ENCODE results near the gene LRP8. TPM values are rescaled to one million over a fixed set of nuclear protein-coding genes. Genes with fewer than 3 reads are reported as not detected.

LRP8 gene
- total RNA-seq, 1 experiment from 2014 or later: 56.3 TPM

- H3K27me3 ChIP-seq (ENCODE audit: insufficient read depth, low read length): no peaks in the 10 kb centered on the region
- CTCF ChIA-PET: no interaction called here
- H3K4me3 ChIP-seq (replicated peaks in 1 of 2; ENCODE audit: low read depth in 1 of 2, low read length in 2 of 2): no peak overlapping the region
- POLR2A ChIA-PET: no interaction called here
- H3K9ac ChIP-seq (ENCODE audit: low read length): no peak overlapping the region
- H2AFZ ChIP-seq (ENCODE audit: low read depth, low read length, poor library complexity, severe bottlenecking): no peak overlapping the region
- DNase-seq (ENCODE audit: low read depth, low spot score): no peak
- no peak for ATAC-seq
- intact Hi-C loops (cut with micrococcal nuclease): no loop called here
- no peaks in the 10 kb centered on the region for H3K9me3 ChIP-seq (ENCODE audit: control insufficient read depth in 1 of 2, insufficient read depth in 1 of 2, low read depth in 1 of 2, low read length in 2 of 2)
- RAD21 ChIA-PET (ENCODE audit: low non-redundant PET in 1 of 2, low total read pairs in 2 of 2, uncharacterized antibody in 2 of 2, unreplicated experiment in 2 of 2): no interaction called here
- peaks cover 8 to 18% of the 10 kb centered on the region in 2 experiments for H3K4me1 ChIP-seq (ENCODE audit: control insufficient read depth in 1 of 2, insufficient read depth in 2 of 2, low read length in 2 of 2)
- no peak overlapping the region for H3K4me2 ChIP-seq (ENCODE audit: low read length)
- no peak overlapping the region for H3K27ac ChIP-seq (ENCODE audit: low read depth, low read length)
- H3K9me2 ChIP-seq (ENCODE audit: insufficient read depth): no peaks in the 10 kb centered on the region
- TF ChIP-seq REST (IDR thresholded peaks at IDR 0.05; ENCODE audit: low read depth) (no peak), ATF3 (IDR thresholded peaks at IDR 0.05) (no peak), EZH2 (IDR thresholded peaks at IDR 0.05) (no peak), EZH2phosphoT487 (IDR thresholded peaks at IDR 0.05; ENCODE audit: borderline replicate concordance) (no peak), SIN3A (IDR thresholded peaks at IDR 0.05; ENCODE audit: low read depth) (no peak), JUND (IDR thresholded peaks at IDR 0.05) (no peak), RAD21 (IDR thresholded peaks at IDR 0.05; ENCODE audit: low read depth) (no peak), SP1 (IDR thresholded peaks at IDR 0.05; ENCODE audit: low read depth) (no peak), CTCF (IDR thresholded peaks at IDR 0.05 in 2 of 3, conservative IDR thresholded peaks at IDR 0.05 in 1 of 3; ENCODE audit: borderline replicate concordance in 1 of 3, insufficient read depth in 1 of 3, low read depth in 2 of 3, low read length in 2 of 3) (no peak), FOSL1 (IDR thresholded peaks at IDR 0.05; ENCODE audit: low read depth) (no peak), SRF (IDR thresholded peaks at IDR 0.05; ENCODE audit: low read depth) (no peak), ZBTB33 (IDR thresholded peaks at IDR 0.05; ENCODE audit: extremely low read depth, insufficient replicate concordance, low read length) (no peak), ZFX (IDR thresholded peaks at IDR 0.05) (no peak), POLR2A (IDR thresholded peaks at IDR 0.05; ENCODE audit: borderline replicate concordance, extremely low read depth, insufficient read depth, insufficient read length) (no peak), CBX3 (IDR thresholded peaks at IDR 0.05; ENCODE audit: low read depth) (no peak), POLR2AphosphoS5 (IDR thresholded peaks at IDR 0.05; ENCODE audit: low read depth, low read length) (no peak), EGR1 (IDR thresholded peaks at IDR 0.05; ENCODE audit: low read depth) (no peak), ZNF274 (IDR thresholded peaks at IDR 0.05; ENCODE audit: low read depth, low read length) (no peak)
- TF ChIP-seq, protein P1, sequence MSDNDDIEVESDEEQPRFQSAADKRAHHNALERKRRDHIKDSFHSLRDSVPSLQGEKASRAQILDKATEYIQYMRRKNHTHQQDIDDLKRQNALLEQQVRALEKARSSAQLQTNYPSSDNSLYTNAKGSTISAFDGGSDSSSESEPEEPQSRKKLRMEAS (IDR thresholded peaks at IDR 0.05): no peak
- H4K20me1 ChIP-seq (ENCODE audit: insufficient read depth): no peaks in the 10 kb centered on the region
- no TSS peak for BruUV-seq (replicated peaks)
- peaks cover 81% of the 10 kb centered on the region for H3K79me2 ChIP-seq (ENCODE audit: insufficient read depth, low read length)
- peaks cover 4 to 43% of the 10 kb centered on the region in 2 experiments; a peak in 2 of 4 replicates for H3K36me3 ChIP-seq (ENCODE audit: control insufficient read depth in 1 of 2, insufficient read depth in 2 of 2, low read length in 2 of 2)
Measured at GRCh38 chr1:53323316-53323715, 4.6 kb downstream of the LRP8 start.
